Uterus (tissue), 2 donors: ENCODE measurements around the gene CDK9.

ENCODE experiments used
- CTCF ChIP-seq, 4 experiments: fragments of 200-600 bp in 2 of 4; fragments of 450-650 bp in 2 of 4; sonication (generic) in 2 of 4; IDR thresholded peaks; one replicate each; pipeline ENCODE4 v1.5.1; 2016 to 2019; ENCODE audit warnings: antibody characterized with exemption in 4 of 4, mild to moderate bottlenecking in 2 of 4, moderate library complexity in 1 of 4
- POLR2A ChIP-seq, 2 donors: fragments of 450-650 bp; IDR thresholded peaks; one replicate each; pipeline ENCODE4 v1.6.1; 2016; ENCODE audit warnings: antibody characterized with exemption in 2 of 2, mild to moderate bottlenecking in 1 of 2, moderate library complexity in 1 of 2

GRCh38 chr9:127809540-127810377 is 23.9 kb downstream of the CDK9 start:
- TF ChIP-seq CTCF (IDR thresholded peaks at IDR 0.05) (no peak), POLR2A (IDR thresholded peaks at IDR 0.05) (no peak)
